ENCODE measurements around the gene RNPEP. TPM values are rescaled to one million over a fixed set of nuclear protein-coding genes. Genes with fewer than 3 reads are reported as not detected.

The RNPEP gene, protein sequence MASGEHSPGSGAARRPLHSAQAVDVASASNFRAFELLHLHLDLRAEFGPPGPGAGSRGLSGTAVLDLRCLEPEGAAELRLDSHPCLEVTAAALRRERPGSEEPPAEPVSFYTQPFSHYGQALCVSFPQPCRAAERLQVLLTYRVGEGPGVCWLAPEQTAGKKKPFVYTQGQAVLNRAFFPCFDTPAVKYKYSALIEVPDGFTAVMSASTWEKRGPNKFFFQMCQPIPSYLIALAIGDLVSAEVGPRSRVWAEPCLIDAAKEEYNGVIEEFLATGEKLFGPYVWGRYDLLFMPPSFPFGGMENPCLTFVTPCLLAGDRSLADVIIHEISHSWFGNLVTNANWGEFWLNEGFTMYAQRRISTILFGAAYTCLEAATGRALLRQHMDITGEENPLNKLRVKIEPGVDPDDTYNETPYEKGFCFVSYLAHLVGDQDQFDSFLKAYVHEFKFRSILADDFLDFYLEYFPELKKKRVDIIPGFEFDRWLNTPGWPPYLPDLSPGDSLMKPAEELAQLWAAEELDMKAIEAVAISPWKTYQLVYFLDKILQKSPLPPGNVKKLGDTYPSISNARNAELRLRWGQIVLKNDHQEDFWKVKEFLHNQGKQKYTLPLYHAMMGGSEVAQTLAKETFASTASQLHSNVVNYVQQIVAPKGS
- total RNA-seq: 62.3 and 64.2 TPM in 2 replicates

DNA sequence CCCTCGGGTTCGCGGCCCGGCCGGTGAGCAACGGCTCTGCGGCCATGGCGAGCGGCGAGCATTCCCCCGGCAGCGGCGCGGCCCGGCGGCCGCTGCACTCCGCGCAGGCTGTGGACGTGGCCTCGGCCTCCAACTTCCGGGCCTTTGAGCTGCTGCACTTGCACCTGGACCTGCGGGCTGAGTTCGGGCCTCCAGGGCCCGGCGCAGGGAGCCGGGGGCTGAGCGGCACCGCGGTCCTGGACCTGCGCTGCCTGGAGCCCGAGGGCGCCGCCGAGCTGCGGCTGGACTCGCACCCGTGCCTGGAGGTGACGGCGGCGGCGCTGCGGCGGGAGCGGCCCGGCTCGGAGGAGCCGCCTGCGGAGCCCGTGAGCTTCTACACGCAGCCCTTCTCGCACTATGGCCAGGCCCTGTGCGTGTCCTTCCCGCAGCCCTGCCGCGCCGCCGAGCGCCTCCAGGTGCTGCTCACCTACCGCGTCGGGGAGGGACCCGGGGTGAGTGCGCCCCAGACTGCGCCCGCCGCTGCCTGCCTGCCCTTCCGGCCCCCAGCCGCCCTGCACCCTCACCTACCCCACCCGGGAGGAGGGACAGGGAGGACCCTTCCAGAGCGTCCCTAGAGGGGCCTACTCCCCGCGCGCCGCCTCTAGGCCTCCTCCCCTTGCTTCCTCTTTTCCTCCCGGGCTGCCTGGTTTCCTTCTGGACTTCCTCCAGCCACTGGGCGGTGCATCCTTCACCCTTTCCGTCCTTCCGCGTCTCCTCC lies at the start of gene RNPEP:
Gene RNPEP, plus strand, starts transcription at position 26 of the 757 bp plus-strand sequence. Its CDS starts 19 bp downstream, at position 45.

DNA sequence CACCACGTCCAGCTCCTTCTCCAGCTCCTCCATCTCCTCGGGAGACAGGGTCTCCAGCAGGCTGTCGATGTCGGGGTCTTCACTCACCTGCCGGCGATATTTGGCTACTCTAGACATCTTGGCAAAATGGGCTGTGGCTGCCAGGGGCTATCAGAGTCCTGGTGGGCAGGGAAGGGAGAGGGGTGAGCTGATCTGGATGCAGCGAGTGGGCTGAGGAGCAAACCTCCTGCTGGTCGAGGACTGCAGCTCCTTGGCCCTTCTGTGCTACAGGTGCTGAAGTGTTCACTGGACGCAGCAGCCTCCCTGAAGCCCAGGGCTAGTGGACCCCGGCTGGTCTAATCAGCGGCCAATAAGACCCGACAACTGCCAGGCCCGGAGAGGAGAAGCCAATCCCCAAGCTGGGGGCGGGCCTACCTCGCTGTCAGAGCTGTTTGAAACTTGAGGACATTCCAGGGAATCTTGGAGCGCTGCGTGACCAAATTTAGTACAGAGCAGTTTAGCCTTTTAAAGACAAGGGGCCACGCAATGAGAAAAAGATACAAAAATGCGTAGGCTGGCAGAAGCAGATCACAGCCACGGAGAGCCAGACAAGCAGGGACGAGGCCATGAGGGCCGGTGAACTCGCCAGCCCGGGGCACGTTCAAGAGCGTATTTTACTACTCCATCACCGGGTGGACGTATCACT lies 36.1 kb upstream of the RNPEP start, which contains the start of gene LMOD1:
Gene LMOD1, minus strand, starts transcription at position 325 of the 685 bp plus-strand sequence. Its CDS starts 208 bp downstream, at position 117.

DNA sequence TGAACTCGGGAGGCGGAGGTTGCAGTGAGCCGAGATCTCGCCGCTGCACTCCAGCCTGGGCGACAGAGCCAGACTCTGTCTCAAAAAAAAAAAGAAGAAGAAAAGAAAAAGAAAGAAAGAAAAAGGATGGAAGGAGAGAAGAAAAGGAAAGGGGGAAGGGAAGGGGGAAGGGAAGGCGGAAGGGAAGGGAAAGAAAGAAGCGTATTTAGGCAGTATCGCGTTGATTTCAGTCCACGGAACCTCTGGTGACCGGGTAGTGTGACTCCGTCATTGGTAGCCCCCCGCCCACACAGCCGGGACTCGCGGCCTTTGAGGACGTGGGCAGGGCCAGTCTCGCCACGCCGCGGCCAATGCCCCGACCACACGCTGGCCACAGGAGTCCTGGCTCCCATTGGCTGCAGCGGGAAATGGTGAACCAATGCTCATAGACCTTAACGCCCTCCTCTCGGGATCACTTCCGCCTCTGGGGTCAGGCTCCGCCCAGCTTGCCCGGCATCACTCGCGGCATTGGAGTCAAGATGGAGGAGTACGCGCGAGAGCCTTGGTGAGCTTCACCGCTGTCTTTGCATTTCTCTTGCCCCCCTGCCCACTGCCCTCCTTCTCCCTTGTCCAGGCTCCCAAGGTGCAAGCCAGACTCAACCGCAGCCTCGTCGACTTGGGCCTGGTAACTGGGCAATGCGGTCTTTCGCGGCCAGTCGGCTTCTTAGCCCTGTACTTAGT lies 27.3 kb upstream of the RNPEP start, which contains the start of gene TIMM17A:
Gene TIMM17A, plus strand, starts transcription at position 495 of the 720 bp plus-strand sequence. Its CDS starts 24 bp downstream, at position 519.

DNA sequence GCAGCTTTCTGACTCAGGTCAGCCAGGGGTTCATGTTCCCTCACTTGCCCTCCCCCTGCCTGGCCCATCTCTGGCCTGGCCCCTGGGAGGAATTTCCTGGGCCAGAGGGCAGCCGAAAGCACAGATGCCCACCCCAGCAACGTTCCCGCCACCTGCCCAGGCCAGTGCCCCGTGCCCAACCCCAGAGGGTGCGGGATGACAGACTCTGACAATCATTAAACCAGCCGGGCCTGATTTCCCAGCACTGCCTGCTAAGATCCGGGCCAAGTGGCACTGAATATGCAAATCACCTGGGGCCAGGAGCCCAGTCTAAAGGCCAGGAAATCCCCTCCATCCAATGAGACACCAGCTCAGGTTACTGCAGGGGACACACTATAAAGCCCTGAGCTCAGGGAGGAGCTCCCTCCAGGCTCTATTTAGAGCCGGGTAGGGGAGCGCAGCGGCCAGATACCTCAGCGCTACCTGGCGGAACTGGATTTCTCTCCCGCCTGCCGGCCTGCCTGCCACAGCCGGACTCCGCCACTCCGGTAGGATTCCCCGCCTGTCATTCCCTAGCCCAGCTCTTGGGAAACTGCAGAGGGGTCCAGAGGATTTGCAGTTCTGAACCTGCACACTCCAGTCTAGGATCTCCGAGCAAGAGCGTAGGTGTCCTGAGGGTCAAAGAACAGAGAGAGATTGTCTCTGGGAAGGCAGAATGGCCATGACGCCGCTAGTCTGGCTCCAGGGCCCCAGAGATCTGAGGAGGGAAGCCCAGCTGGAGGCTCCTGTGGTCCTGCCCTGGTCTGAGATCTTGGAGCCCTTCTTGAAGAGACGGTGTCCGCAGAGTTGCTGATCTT lies 27.9 kb downstream of the RNPEP start, which contains the start of gene ELF3:
Gene ELF3, plus strand, starts transcription at position 408 of the 836 bp plus-strand sequence. CDS start 550 bp downstream, outside the sequence.

Other genes starting within 250 kb of the RNPEP start
- 10.7 and 11.3 TPM in 2 replicates for gene IPO9, start 153.5 kb upstream of the RNPEP start, total RNA-seq
- gene SHISA4, start 93.8 kb upstream of the RNPEP start, total RNA-seq: 24.9 and 28.2 TPM in 2 replicates
- 5.3 and 5.7 TPM in 2 replicates for gene LMOD1, start 36.1 kb upstream of the RNPEP start, total RNA-seq
- 21.1 and 28.0 TPM in 2 replicates for gene TIMM17A, start 27.1 kb upstream of the RNPEP start, total RNA-seq
- not detected in 2 replicates for gene ELF3, start 27.9 kb downstream of the RNPEP start, total RNA-seq
- not detected in 2 replicates for gene GPR37L1, start 140.3 kb downstream of the RNPEP start, total RNA-seq
- 12.6 and 15.4 TPM in 2 replicates for gene ARL8A, start 162.1 kb downstream of the RNPEP start, total RNA-seq
- not detected in 2 replicates for gene PTPN7, start 178.0 kb downstream of the RNPEP start, total RNA-seq
- not detected in 2 replicates for gene LGR6, start 211.2 kb downstream of the RNPEP start, total RNA-seq

Data from cardiac ventricle fibroblast (primary cell).